HG02852 (cell line): Measurements from ENCODE around the gene ENOX1.

Source experiments
- ATAC-seq: cut with Tn5 transposase; IDR thresholded peaks from one replicate; pipeline ENCODE4 v1.9.1; 2021; ENCODE audit warnings: mild to moderate bottlenecking, moderate library complexity; ENCODE audit not compliant: unreplicated experiment

Gene ENOX1

GRCh38 chr13:43492745-43493144, 294.0 kb downstream of the ENOX1 start:
- no peak for ATAC-seq

GRCh38 chr13:43492311-43492710, 294.5 kb downstream of the ENOX1 start:
- ATAC-seq: no peak

GRCh38 chr13:43489233-43489632, 297.5 kb downstream of the ENOX1 start:
- no peak for ATAC-seq

- no peak for ATAC-seq
Observed at GRCh38 chr13:43487885-43488284, 298.9 kb downstream of the ENOX1 start.

GRCh38 chr13:43487461-43487860, 299.3 kb downstream of the ENOX1 start:
- no peak for ATAC-seq

GRCh38 chr13:43484432-43485225, 302.1 kb downstream of the ENOX1 start:
- ATAC-seq: no peak

- ATAC-seq: no peak
Observed at GRCh38 chr13:43483930-43484329, 302.8 kb downstream of the ENOX1 start.

- ATAC-seq: no peak
Observed at GRCh38 chr13:43482641-43483040, 304.1 kb downstream of the ENOX1 start.

GRCh38 chr13:43482026-43482425, 304.7 kb downstream of the ENOX1 start:
- no peak for ATAC-seq

GRCh38 chr13:43478902-43479301, 307.9 kb downstream of the ENOX1 start:
- ATAC-seq: no peak

- no peak for ATAC-seq
Observed at GRCh38 chr13:43478211-43478610, 308.6 kb downstream of the ENOX1 start.

- no peak for ATAC-seq
Observed at GRCh38 chr13:43475140-43475539, 311.6 kb downstream of the ENOX1 start.

GRCh38 chr13:43473437-43473836, 313.3 kb downstream of the ENOX1 start:
- no peak for ATAC-seq

- no peak for ATAC-seq
Observed at GRCh38 chr13:43472980-43473379, 313.8 kb downstream of the ENOX1 start.

GRCh38 chr13:43472339-43472738, 314.4 kb downstream of the ENOX1 start:
- ATAC-seq: no peak

GRCh38 chr13:43470610-43471009, 316.2 kb downstream of the ENOX1 start:
- ATAC-seq: no peak

GRCh38 chr13:43469791-43470190, 317.0 kb downstream of the ENOX1 start:
- no peak for ATAC-seq

- ATAC-seq: no peak
Observed at GRCh38 chr13:43464578-43465264, 322.1 kb downstream of the ENOX1 start.

GRCh38 chr13:43448605-43449336, 338.0 kb downstream of the ENOX1 start:
- no peak for ATAC-seq

GRCh38 chr13:43446126-43446525, 340.6 kb downstream of the ENOX1 start:
- ATAC-seq: no peak

- no peak for ATAC-seq
Observed at GRCh38 chr13:43445668-43446067, 341.1 kb downstream of the ENOX1 start.

GRCh38 chr13:43444081-43444480, 342.7 kb downstream of the ENOX1 start:
- ATAC-seq: no peak
